ENCODE data around the gene CEP112.

Gene CEP112

GRCh38 chr17:65668211-65668610, 523.7 kb downstream of the CEP112 start:
- no peak for DNase-seq

GRCh38 chr17:65667656-65668055, 524.3 kb downstream of the CEP112 start:
- DNase-seq = no peak

GRCh38 chr17:65666876-65667321, 525.0 kb downstream of the CEP112 start:
- DNase-seq = no peak

GRCh38 chr17:65665966-65666365, 526.0 kb downstream of the CEP112 start:
- no peak for DNase-seq

- DNase-seq = no peak
Measured at GRCh38 chr17:65664696-65665095, 527.2 kb downstream of the CEP112 start.

- no peak for DNase-seq
Measured at GRCh38 chr17:65664266-65664665, 527.7 kb downstream of the CEP112 start.

- DNase-seq = no peak
Measured at GRCh38 chr17:65662196-65662595, 529.7 kb downstream of the CEP112 start.

- DNase-seq = no peak
Measured at GRCh38 chr17:65660947-65661346, 531.0 kb downstream of the CEP112 start.

- DNase-seq = no peak
Measured at GRCh38 chr17:65660078-65660477, 531.9 kb downstream of the CEP112 start.

GRCh38 chr17:65659512-65659911, 532.4 kb downstream of the CEP112 start:
- no peak for DNase-seq

- DNase-seq = no peak
Measured at GRCh38 chr17:65657251-65657828, 534.6 kb downstream of the CEP112 start.

- DNase-seq = no peak
Measured at GRCh38 chr17:65656390-65657250, 535.3 kb downstream of the CEP112 start.

- no peak for DNase-seq
Measured at GRCh38 chr17:65655706-65656105, 536.2 kb downstream of the CEP112 start.

- DNase-seq = no peak
Measured at GRCh38 chr17:65644545-65644944, 547.4 kb downstream of the CEP112 start.

- DNase-seq = peak; percentile 26
Measured at GRCh38 chr17:65638221-65638975, 553.5 kb downstream of the CEP112 start.

- no peak for DNase-seq
Measured at GRCh38 chr17:65637786-65638185, 554.1 kb downstream of the CEP112 start.

GRCh38 chr17:65634533-65634932, 557.4 kb downstream of the CEP112 start:
- DNase-seq = peak; percentile 6

GRCh38 chr17:65633988-65634387, 557.9 kb downstream of the CEP112 start:
- peak; percentile 19 for DNase-seq

- DNase-seq = no peak
Measured at GRCh38 chr17:65633146-65633881, 558.6 kb downstream of the CEP112 start.

- DNase-seq = no peak
Measured at GRCh38 chr17:65630502-65630901, 561.4 kb downstream of the CEP112 start.

- DNase-seq = peak; percentile 72
Measured at GRCh38 chr17:65629234-65629690, 562.7 kb downstream of the CEP112 start.

GRCh38 chr17:65628644-65629036, 563.3 kb downstream of the CEP112 start:
- no peak for DNase-seq

Data from NCI-H345 (cell line).